ENCODE results near the gene CDH13. TPM values are rescaled to one million over a fixed set of nuclear protein-coding genes. Genes with fewer than 3 reads are reported as not detected.

The CDH13 gene
- total RNA-seq, 1 donor from 2014 or later: 45.1 TPM

- no peaks in the 10 kb centered on the region for H3K9me3 Mint-ChIP-seq (ENCODE audit: low read depth)
- no peak overlapping the region for H3K4me3 Mint-ChIP-seq (ENCODE audit: unreplicated experiment)
- H3K36me3 Mint-ChIP-seq (ENCODE audit: low read depth): no peaks in the 10 kb centered on the region
- H3K27ac Mint-ChIP-seq (ENCODE audit: unreplicated experiment): no peak overlapping the region
- no peak for TF ChIP-seq CTCF (IDR thresholded peaks at IDR 0.05)
- no peaks in the 10 kb centered on the region for H3K27me3 Mint-ChIP-seq (ENCODE audit: low read depth)
- H3K4me1 Mint-ChIP-seq (ENCODE audit: low read depth): no peaks in the 10 kb centered on the region
- no peak for DNase-seq (ENCODE audit: low spot score)
Observed at GRCh38 chr16:83404261-83404660, 777.5 kb downstream of the CDH13 start.

GRCh38 chr16:83407928-83408327 lies 781.2 kb downstream of the CDH13 start:
- H3K27ac Mint-ChIP-seq (ENCODE audit: unreplicated experiment): no peak overlapping the region
- no peak for TF ChIP-seq CTCF (IDR thresholded peaks at IDR 0.05)
- no peak for DNase-seq (ENCODE audit: low spot score)
- no peaks in the 10 kb centered on the region for H3K27me3 Mint-ChIP-seq (ENCODE audit: low read depth)
- H3K4me3 Mint-ChIP-seq (ENCODE audit: unreplicated experiment): no peak overlapping the region
- no peaks in the 10 kb centered on the region for H3K9me3 Mint-ChIP-seq (ENCODE audit: low read depth)
- H3K4me1 Mint-ChIP-seq (ENCODE audit: low read depth): no peaks in the 10 kb centered on the region
- H3K36me3 Mint-ChIP-seq (ENCODE audit: low read depth): no peaks in the 10 kb centered on the region

- no peak for DNase-seq (ENCODE audit: low spot score)
- H3K27ac Mint-ChIP-seq (ENCODE audit: unreplicated experiment): no peak overlapping the region
- no peak overlapping the region for H3K4me3 Mint-ChIP-seq (ENCODE audit: unreplicated experiment)
- H3K9me3 Mint-ChIP-seq (ENCODE audit: low read depth): no peaks in the 10 kb centered on the region
- no peaks in the 10 kb centered on the region for H3K36me3 Mint-ChIP-seq (ENCODE audit: low read depth)
- no peak for TF ChIP-seq CTCF (IDR thresholded peaks at IDR 0.05)
- no peaks in the 10 kb centered on the region for H3K4me1 Mint-ChIP-seq (ENCODE audit: low read depth)
- H3K27me3 Mint-ChIP-seq (ENCODE audit: low read depth): no peaks in the 10 kb centered on the region
Observed at GRCh38 chr16:83409347-83409746, 782.6 kb downstream of the CDH13 start.

GRCh38 chr16:83418565-83418964 lies 791.8 kb downstream of the CDH13 start:
- Mint-ChIP-seq H3K27me3 (ENCODE audit: low read depth) (no peaks in the 10 kb centered on the region), H3K27ac (ENCODE audit: unreplicated experiment) (no peak overlapping the region), H3K9me3 (ENCODE audit: low read depth) (no peaks in the 10 kb centered on the region)

GRCh38 chr16:83420206-83420760 lies 793.5 kb downstream of the CDH13 start:
- H3K4me3 Mint-ChIP-seq (ENCODE audit: unreplicated experiment): no peak overlapping the region
- DNase-seq (ENCODE audit: low spot score): no peak
- no peak for TF ChIP-seq CTCF (IDR thresholded peaks at IDR 0.05)
- no peaks in the 10 kb centered on the region for H3K4me1 Mint-ChIP-seq (ENCODE audit: low read depth)
- no peak overlapping the region for H3K27ac Mint-ChIP-seq (ENCODE audit: unreplicated experiment)
- H3K36me3 Mint-ChIP-seq (ENCODE audit: low read depth): no peaks in the 10 kb centered on the region
- H3K9me3 Mint-ChIP-seq (ENCODE audit: low read depth): no peaks in the 10 kb centered on the region
- H3K27me3 Mint-ChIP-seq (ENCODE audit: low read depth): no peaks in the 10 kb centered on the region

More at GRCh38 chr16:83418565-83418964, 791.8 kb downstream of the CDH13 start:
- H3K4me1 Mint-ChIP-seq (ENCODE audit: low read depth): no peaks in the 10 kb centered on the region
- no peak overlapping the region for H3K4me3 Mint-ChIP-seq (ENCODE audit: unreplicated experiment)
- TF ChIP-seq CTCF (IDR thresholded peaks at IDR 0.05): no peak
- H3K36me3 Mint-ChIP-seq (ENCODE audit: low read depth): no peaks in the 10 kb centered on the region
- no peak for DNase-seq (ENCODE audit: low spot score)
